ENCODE measurements around the gene MRPL50.

Gene MRPL50

DNA sequence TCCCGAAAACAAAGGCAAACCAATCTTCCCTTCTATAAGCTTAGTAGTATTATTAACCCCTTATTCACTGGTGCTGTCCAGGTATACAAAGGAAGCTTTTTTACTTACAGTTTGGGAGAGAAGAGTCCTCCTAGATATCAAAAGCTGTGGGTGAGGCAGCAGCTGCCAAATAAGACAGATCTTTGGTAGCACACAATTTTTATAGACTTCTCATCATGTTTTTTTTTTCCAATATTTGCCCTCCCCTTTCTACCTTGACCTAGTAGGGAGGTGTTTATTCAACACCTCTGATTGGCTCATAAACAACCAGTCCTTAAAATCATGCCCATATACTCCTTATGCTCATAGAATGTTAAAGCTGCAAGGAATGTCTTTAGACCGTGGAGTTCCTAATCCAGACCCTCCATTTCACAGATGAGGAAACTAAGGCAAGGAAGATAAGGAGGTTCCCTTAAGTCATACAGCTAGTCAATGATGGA, 37.2 kb upstream of the MRPL50 start, which contains the start of gene ALDOB:
Gene ALDOB, minus strand, starts transcription at position 174 of the 479 bp plus-strand sequence. CDS start 4,887 bp downstream, outside the sequence.
- Histone ChIP-seq H3K27ac (ENCODE audit: low read depth, low read length) (peak within 1 kb of the TSS; percentile 78), H3K4me1 (ENCODE audit: control insufficient read depth in 1 of 2, insufficient read depth in 2 of 2, low read length in 2 of 2) (peaks cover 11 to 55% of the 10 kb centered on the region in 2 donors)

DNA sequence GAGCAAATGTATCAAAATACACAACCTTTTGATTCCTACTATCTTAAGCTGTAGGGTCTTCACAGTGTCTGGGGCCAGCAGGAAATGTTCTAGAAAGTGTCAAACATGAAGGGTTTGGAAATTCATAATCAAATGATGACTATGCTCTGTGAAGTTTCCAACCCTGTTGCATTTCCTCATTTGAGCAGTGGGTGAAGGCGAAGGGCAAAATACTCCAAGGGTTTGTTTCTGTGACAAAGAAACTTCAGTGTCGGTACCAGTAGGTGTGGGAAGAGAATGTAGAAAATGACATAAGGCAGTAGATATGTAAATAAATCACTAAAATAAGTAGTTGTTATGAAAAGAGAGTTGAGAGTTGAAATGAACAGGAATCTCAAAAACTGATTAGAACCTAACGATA, 36.6 kb upstream of the MRPL50 start:
- H3K27ac ChIP-seq (ENCODE audit: low read depth, low read length), result peak overlapping the region; percentile 78
- H3K9ac ChIP-seq (ENCODE audit: low read depth in 1 of 2, low read length in 2 of 2), result peak overlapping the region; percentile 52 to 89
- H3K27me3 ChIP-seq (ENCODE audit: control insufficient read depth in 1 of 2, insufficient read depth in 2 of 2, low read length in 2 of 2), result no peaks in the 10 kb centered on the region
- H3K4me3 ChIP-seq (ENCODE audit: low read depth in 1 of 2, low read length in 2 of 2), result peak overlapping the region; percentile 62 to 79
- H3K4me1 ChIP-seq (ENCODE audit: control insufficient read depth in 1 of 2, insufficient read depth in 2 of 2, low read length in 2 of 2), result peaks cover 11 to 49% of the 10 kb centered on the region in 2 donors
- H3K36me3 ChIP-seq (ENCODE audit: control insufficient read depth in 1 of 2, insufficient read depth in 2 of 2, low read length in 2 of 2), result peaks cover 12 to 19% of the 10 kb centered on the region in 2 donors
- no peaks in the 10 kb centered on the region for H3K9me3 ChIP-seq (ENCODE audit: control insufficient read depth in 1 of 2, low read length in 2 of 2)

More for the DNA sequence above, 37.2 kb upstream of the MRPL50 start, which contains the start of gene ALDOB:
- peak within 1 kb of the TSS; percentile 52 to 89 for H3K9ac ChIP-seq (ENCODE audit: low read depth in 1 of 2, low read length in 2 of 2)
- no peaks in the 10 kb centered on the region for H3K27me3 ChIP-seq (ENCODE audit: control insufficient read depth in 1 of 2, insufficient read depth in 2 of 2, low read length in 2 of 2)
- no peaks in the 10 kb centered on the region for H3K9me3 ChIP-seq (ENCODE audit: control insufficient read depth in 1 of 2, low read length in 2 of 2)
- peak within 1 kb of the TSS; percentile 62 to 79 for H3K4me3 ChIP-seq (ENCODE audit: low read depth in 1 of 2, low read length in 2 of 2)
- peaks cover 6 to 13% of the 10 kb centered on the region in 2 donors for H3K36me3 ChIP-seq (ENCODE audit: control insufficient read depth in 1 of 2, insufficient read depth in 2 of 2, low read length in 2 of 2)

DNA sequence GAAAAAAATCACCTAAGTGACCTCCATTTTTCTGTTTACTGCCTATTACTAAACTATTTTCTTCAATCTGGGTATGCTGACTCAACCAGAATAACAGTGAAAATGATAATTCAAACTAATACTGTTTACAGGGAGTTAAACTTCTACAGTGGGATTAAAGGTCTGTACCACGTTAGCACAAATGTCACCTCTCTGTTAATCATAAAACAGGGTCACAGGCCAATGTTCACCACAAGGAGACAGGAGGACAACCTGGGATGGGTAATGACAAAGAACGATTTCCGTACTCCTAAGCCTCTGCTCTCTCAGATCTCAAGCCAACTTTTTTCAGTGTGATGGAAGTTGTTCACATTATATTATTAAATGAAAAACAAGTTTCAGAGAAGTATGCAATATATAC, 34.8 kb upstream of the MRPL50 start:
- Histone ChIP-seq H3K9ac (ENCODE audit: low read depth in 1 of 2, low read length in 2 of 2) (peak overlapping the region; percentile 34 to 89), H3K4me3 (ENCODE audit: low read depth in 1 of 2, low read length in 2 of 2) (peak overlapping the region; percentile 62 to 79), H3K27me3 (ENCODE audit: control insufficient read depth in 1 of 2, insufficient read depth in 2 of 2, low read length in 2 of 2) (no peaks in the 10 kb centered on the region), H3K27ac (ENCODE audit: low read depth, low read length) (peak overlapping the region; percentile 78), H3K9me3 (ENCODE audit: control insufficient read depth in 1 of 2, low read length in 2 of 2) (no peaks in the 10 kb centered on the region), H3K36me3 (ENCODE audit: control insufficient read depth in 1 of 2, insufficient read depth in 2 of 2, low read length in 2 of 2) (peaks cover 28 to 33% of the 10 kb centered on the region in 2 donors), H3K4me1 (ENCODE audit: control insufficient read depth in 1 of 2, insufficient read depth in 2 of 2, low read length in 2 of 2) (peaks cover 5 to 41% of the 10 kb centered on the region in 2 donors)

DNA sequence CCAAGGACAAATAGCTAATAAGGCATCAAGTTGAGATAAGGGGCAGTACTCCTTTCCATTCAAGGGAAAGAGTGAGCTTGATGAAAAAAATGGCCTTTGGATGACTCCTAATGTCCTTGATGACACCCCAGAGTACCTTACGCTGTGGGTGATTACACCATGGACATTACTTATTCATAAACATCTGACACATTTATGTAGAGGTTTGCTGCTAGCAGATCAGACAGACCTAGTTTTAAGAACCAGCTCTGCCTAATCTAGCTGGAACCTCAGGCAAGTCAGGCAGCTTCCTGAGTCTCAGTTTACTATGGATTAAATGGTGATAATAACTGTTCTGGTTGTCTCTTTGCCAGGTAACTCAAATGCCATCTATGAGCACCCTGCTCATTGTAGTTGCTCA, 34.3 kb upstream of the MRPL50 start:
- Histone ChIP-seq H3K27me3 (ENCODE audit: control insufficient read depth in 1 of 2, insufficient read depth in 2 of 2, low read length in 2 of 2) (no peaks in the 10 kb centered on the region), H3K9ac (ENCODE audit: low read depth in 1 of 2, low read length in 2 of 2) (peak overlapping the region; percentile 34 to 89), H3K36me3 (ENCODE audit: control insufficient read depth in 1 of 2, insufficient read depth in 2 of 2, low read length in 2 of 2) (peaks cover 33 to 34% of the 10 kb centered on the region in 2 donors), H3K9me3 (ENCODE audit: control insufficient read depth in 1 of 2, low read length in 2 of 2) (no peaks in the 10 kb centered on the region), H3K4me1 (ENCODE audit: control insufficient read depth in 1 of 2, insufficient read depth in 2 of 2, low read length in 2 of 2) (peaks cover 5 to 38% of the 10 kb centered on the region in 2 donors), H3K27ac (ENCODE audit: low read depth, low read length) (no peak overlapping the region), H3K4me3 (ENCODE audit: low read depth in 1 of 2, low read length in 2 of 2) (peak overlapping the region; percentile 62 to 79)

DNA sequence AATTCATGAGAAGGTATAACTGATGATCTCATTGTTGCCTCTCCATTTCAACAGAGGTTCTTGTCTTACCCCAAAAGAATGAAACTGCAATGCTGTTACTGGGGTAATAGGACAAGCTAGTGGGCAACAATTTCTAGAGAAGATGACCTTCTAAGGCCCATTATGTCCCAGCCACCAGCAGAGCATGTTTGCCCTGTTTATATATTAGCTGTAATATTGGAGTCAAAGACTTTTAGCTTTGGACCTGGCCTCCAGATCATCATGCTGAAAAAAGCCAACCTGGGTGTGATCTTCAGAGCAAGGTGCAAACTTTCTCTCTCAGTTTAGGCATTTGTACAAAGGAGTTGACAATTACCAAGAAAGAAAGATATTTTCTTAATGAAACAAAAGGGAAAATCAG, 33.8 kb upstream of the MRPL50 start:
- peaks cover 5 to 33% of the 10 kb centered on the region in 2 donors for H3K4me1 ChIP-seq (ENCODE audit: control insufficient read depth in 1 of 2, insufficient read depth in 2 of 2, low read length in 2 of 2)
- H3K4me3 ChIP-seq (ENCODE audit: low read depth in 1 of 2, low read length in 2 of 2), result peak overlapping the region; percentile 62 to 79
- peaks cover 38 to 39% of the 10 kb centered on the region in 2 donors for H3K36me3 ChIP-seq (ENCODE audit: control insufficient read depth in 1 of 2, insufficient read depth in 2 of 2, low read length in 2 of 2)
- peak overlapping the region in 1 of 2 donors; percentile 89 for H3K9ac ChIP-seq (ENCODE audit: low read depth in 1 of 2, low read length in 2 of 2)
- peak overlapping the region; percentile 11 for H3K27ac ChIP-seq (ENCODE audit: low read depth, low read length)
- H3K27me3 ChIP-seq (ENCODE audit: control insufficient read depth in 1 of 2, insufficient read depth in 2 of 2, low read length in 2 of 2), result no peaks in the 10 kb centered on the region
- H3K9me3 ChIP-seq (ENCODE audit: control insufficient read depth in 1 of 2, low read length in 2 of 2), result no peaks in the 10 kb centered on the region

DNA sequence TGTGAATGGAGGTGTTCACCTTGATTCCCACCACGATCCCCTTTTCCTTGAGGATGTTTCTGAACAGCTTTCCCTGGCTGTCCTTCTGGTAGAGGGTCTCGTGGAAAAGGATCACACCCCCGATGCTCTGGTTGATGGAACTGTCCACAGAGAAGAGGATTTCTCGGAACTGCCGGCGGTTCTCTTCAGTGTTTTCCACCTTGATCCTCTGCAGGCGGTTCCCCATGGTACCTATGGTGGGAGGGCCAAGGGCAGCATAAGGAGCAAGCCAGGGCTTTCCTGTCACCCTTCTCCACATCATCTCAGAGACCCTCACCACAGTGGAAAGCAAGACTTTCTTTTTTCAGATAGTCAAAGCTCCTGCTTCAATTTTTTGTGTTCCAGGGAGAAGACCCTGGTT, 31.3 kb upstream of the MRPL50 start:
- H3K9ac ChIP-seq (ENCODE audit: low read depth in 1 of 2, low read length in 2 of 2), result no peak overlapping the region
- H3K27me3 ChIP-seq (ENCODE audit: control insufficient read depth in 1 of 2, insufficient read depth in 2 of 2, low read length in 2 of 2), result no peaks in the 10 kb centered on the region
- H3K4me1 ChIP-seq (ENCODE audit: control insufficient read depth in 1 of 2, insufficient read depth in 2 of 2, low read length in 2 of 2), result peaks cover 5 to 21% of the 10 kb centered on the region in 2 donors
- H3K9me3 ChIP-seq (ENCODE audit: control insufficient read depth in 1 of 2, low read length in 2 of 2), result no peaks in the 10 kb centered on the region
- H3K27ac ChIP-seq (ENCODE audit: low read depth, low read length), result no peak overlapping the region
- no peak overlapping the region for H3K4me3 ChIP-seq (ENCODE audit: low read depth in 1 of 2, low read length in 2 of 2)
- peaks cover 57 to 61% of the 10 kb centered on the region in 2 donors for H3K36me3 ChIP-seq (ENCODE audit: control insufficient read depth in 1 of 2, insufficient read depth in 2 of 2, low read length in 2 of 2)

DNA sequence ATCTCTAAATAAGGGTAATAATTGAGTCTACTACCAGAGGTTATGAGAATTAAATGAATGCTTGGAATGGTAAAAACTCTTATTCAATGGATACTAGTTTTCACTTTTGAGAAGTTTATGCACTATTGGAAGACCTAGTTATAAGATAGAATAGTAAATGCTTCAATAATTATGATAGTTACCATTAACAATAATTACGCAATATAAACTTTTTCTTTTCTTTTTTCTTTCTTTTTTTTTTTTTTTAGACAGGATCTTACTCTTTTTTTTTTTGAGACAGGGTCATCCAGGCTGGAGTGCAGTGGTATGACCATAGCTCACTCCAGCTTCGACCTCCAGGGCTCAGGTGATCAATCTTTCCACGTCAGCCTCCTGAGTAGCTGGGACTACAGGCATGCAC, 30.5 kb upstream of the MRPL50 start:
- Histone ChIP-seq H3K9ac (ENCODE audit: low read depth in 1 of 2, low read length in 2 of 2) (no peak overlapping the region), H3K36me3 (ENCODE audit: control insufficient read depth in 1 of 2, insufficient read depth in 2 of 2, low read length in 2 of 2) (peaks cover 53 to 67% of the 10 kb centered on the region in 2 donors), H3K4me3 (ENCODE audit: low read depth in 1 of 2, low read length in 2 of 2) (no peak overlapping the region), H3K9me3 (ENCODE audit: control insufficient read depth in 1 of 2, low read length in 2 of 2) (no peaks in the 10 kb centered on the region), H3K4me1 (ENCODE audit: control insufficient read depth in 1 of 2, insufficient read depth in 2 of 2, low read length in 2 of 2) (peaks cover 5 to 21% of the 10 kb centered on the region in 2 donors), H3K27me3 (ENCODE audit: control insufficient read depth in 1 of 2, insufficient read depth in 2 of 2, low read length in 2 of 2) (no peaks in the 10 kb centered on the region), H3K27ac (ENCODE audit: low read depth, low read length) (no peak overlapping the region)

DNA sequence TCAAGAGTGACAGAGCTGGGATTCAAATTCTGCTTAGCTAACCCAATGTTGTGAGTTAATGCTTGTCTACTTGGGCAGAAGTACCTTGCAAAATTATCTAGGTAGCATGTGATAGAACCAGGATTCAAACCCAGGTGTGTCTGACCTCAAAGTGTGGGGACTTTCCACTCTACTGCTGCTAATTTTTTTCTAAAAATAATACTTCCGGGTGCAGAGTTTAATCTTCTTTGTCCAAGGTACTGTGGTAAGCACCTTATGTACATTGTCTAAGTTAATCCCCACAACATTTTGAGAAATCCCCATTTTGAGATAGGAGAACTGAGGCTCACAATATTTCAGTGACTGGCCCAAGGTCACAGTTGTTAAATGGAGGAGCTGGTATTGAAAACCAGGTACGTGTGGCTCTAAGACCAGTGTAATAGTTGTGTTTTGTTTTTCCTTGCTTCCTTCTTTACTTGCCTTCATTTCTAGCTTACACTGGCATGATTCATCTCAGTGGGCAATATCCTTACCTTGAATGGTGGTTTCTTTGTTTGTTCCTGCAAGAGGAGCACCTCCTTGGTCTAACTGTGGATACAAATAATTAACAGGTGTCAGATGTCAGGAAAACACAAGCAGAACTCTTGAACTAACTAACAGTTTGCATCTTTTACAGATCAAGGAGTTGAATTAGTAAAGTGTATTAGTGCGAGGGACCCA, 29.7 kb upstream of the MRPL50 start:
- no peaks in the 10 kb centered on the region for H3K9me3 ChIP-seq (ENCODE audit: control insufficient read depth in 1 of 2, low read length in 2 of 2)
- H3K4me1 ChIP-seq (ENCODE audit: control insufficient read depth in 1 of 2, insufficient read depth in 2 of 2, low read length in 2 of 2), result peaks cover 2 to 21% of the 10 kb centered on the region in 2 donors
- no peak overlapping the region for H3K9ac ChIP-seq (ENCODE audit: low read depth in 1 of 2, low read length in 2 of 2)
- H3K36me3 ChIP-seq (ENCODE audit: control insufficient read depth in 1 of 2, insufficient read depth in 2 of 2, low read length in 2 of 2), result peaks cover 61 to 72% of the 10 kb centered on the region in 2 donors
- no peak overlapping the region for H3K27ac ChIP-seq (ENCODE audit: low read depth, low read length)
- no peaks in the 10 kb centered on the region for H3K27me3 ChIP-seq (ENCODE audit: control insufficient read depth in 1 of 2, insufficient read depth in 2 of 2, low read length in 2 of 2)
- no peak overlapping the region for H3K4me3 ChIP-seq (ENCODE audit: low read depth in 1 of 2, low read length in 2 of 2)

DNA sequence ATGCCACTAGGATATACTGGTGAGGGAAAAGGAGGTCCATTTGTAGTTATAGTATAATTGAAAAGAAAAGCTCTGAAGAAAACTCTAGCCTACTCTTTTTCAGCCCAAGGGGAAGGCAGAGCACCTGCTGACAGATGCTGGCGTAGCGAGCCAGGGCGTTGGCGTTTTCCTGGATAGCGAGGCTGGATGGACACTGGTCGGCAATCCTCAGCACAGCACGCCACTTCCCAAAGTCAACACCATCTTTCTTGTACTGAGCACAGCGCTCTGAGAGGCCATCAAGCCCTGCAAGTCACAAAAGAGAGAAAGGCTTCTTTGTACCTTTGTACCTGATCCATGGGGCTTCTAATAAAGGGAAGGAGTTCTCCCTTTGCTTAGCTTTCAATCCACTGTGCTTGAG, 28.9 kb upstream of the MRPL50 start:
- Histone ChIP-seq H3K4me3 (ENCODE audit: low read depth in 1 of 2, low read length in 2 of 2) (no peak overlapping the region), H3K27ac (ENCODE audit: low read depth, low read length) (no peak overlapping the region), H3K9me3 (ENCODE audit: control insufficient read depth in 1 of 2, low read length in 2 of 2) (no peaks in the 10 kb centered on the region), H3K36me3 (ENCODE audit: control insufficient read depth in 1 of 2, insufficient read depth in 2 of 2, low read length in 2 of 2) (peaks cover 62 to 78% of the 10 kb centered on the region in 2 donors), H3K27me3 (ENCODE audit: control insufficient read depth in 1 of 2, insufficient read depth in 2 of 2, low read length in 2 of 2) (no peaks in the 10 kb centered on the region), H3K4me1 (ENCODE audit: control insufficient read depth in 1 of 2, insufficient read depth in 2 of 2, low read length in 2 of 2) (peaks cover 0 to 21% of the 10 kb centered on the region in 2 donors), H3K9ac (ENCODE audit: low read depth in 1 of 2, low read length in 2 of 2) (no peak overlapping the region)

DNA sequence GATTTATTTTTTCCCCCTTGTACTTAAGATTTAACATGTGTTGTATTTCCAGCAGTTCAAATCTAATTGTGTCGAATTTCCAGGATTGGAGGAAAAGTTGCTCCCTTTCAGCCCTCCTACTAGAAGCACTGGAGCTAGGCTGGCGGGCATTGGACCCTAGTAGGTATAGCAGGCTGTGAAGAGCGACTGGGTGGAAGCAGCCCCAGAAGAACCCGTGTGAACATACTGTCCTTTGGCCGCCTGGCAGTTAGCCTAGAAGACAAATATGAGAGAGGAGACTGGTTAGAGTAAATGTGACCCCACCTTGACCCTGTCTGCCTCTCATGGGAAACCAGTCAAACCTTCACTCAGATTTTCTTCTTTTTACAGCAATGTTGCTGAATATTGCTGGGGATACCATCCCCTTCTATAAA, 23.2 kb upstream of the MRPL50 start:
- H3K27ac ChIP-seq (ENCODE audit: low read depth, low read length), result no peak overlapping the region
- no peaks in the 10 kb centered on the region for H3K9me3 ChIP-seq (ENCODE audit: control insufficient read depth in 1 of 2, low read length in 2 of 2)
- H3K27me3 ChIP-seq (ENCODE audit: control insufficient read depth in 1 of 2, insufficient read depth in 2 of 2, low read length in 2 of 2), result no peaks in the 10 kb centered on the region
- H3K36me3 ChIP-seq (ENCODE audit: control insufficient read depth in 1 of 2, insufficient read depth in 2 of 2, low read length in 2 of 2), result peaks cover 28 to 48% of the 10 kb centered on the region in 2 donors
- no peak overlapping the region for H3K9ac ChIP-seq (ENCODE audit: low read depth in 1 of 2, low read length in 2 of 2)
- no peaks in the 10 kb centered on the region for H3K4me1 ChIP-seq (ENCODE audit: control insufficient read depth in 1 of 2, insufficient read depth in 2 of 2, low read length in 2 of 2)
- H3K4me3 ChIP-seq (ENCODE audit: low read depth in 1 of 2, low read length in 2 of 2), result no peak overlapping the region
